ENCODE measurements around the gene KRTAP11-1.

KRTAP11-1 gene

GRCh38 chr21:30880914-30881313 lies 466 bp downstream of the KRTAP11-1 start:
- no peak for TF ChIP-seq CTCF (IDR thresholded peaks at IDR 0.05; ENCODE audit: low read depth, low read length, missing control alignments)
- no peak overlapping the region for H3K4me3 ChIP-seq (replicated peaks; ENCODE audit: low read depth, low read length)
- DNase-seq (ENCODE audit: extremely low read depth, low read depth): no peak

GRCh38 chr21:30874526-30874925 lies 6.9 kb downstream of the KRTAP11-1 start:
- no peak for TF ChIP-seq CTCF (IDR thresholded peaks at IDR 0.05; ENCODE audit: low read depth, low read length, missing control alignments)
- H3K4me3 ChIP-seq (replicated peaks; ENCODE audit: low read depth, low read length): no peak overlapping the region
- DNase-seq (ENCODE audit: extremely low read depth, low read depth): no peak

GRCh38 chr21:30847627-30848500 lies 33.5 kb downstream of the KRTAP11-1 start:
- no peak for DNase-seq (ENCODE audit: extremely low read depth, low read depth)
- no peak for TF ChIP-seq CTCF (IDR thresholded peaks at IDR 0.05; ENCODE audit: low read depth, low read length, missing control alignments)
- no peak overlapping the region for H3K4me3 ChIP-seq (replicated peaks; ENCODE audit: low read depth, low read length)

- H3K4me3 ChIP-seq (replicated peaks; ENCODE audit: low read depth, low read length): no peak overlapping the region
- no peak for TF ChIP-seq CTCF (IDR thresholded peaks at IDR 0.05; ENCODE audit: low read depth, low read length, missing control alignments)
- DNase-seq (ENCODE audit: extremely low read depth, low read depth): no peak
These were observed 38.4 kb downstream of the KRTAP11-1 start for GRCh38 chr21:30842990-30843389.

GRCh38 chr21:30839304-30839703 lies 42.1 kb downstream of the KRTAP11-1 start:
- no peak overlapping the region for H3K4me3 ChIP-seq (replicated peaks; ENCODE audit: low read depth, low read length)
- peak; percentile 15 for TF ChIP-seq CTCF (IDR thresholded peaks at IDR 0.05; ENCODE audit: low read depth, low read length, missing control alignments)
- DNase-seq (ENCODE audit: extremely low read depth, low read depth): peak; percentile 0

- no peak for DNase-seq (ENCODE audit: extremely low read depth, low read depth)
- H3K4me3 ChIP-seq (replicated peaks; ENCODE audit: low read depth, low read length): no peak overlapping the region
- TF ChIP-seq CTCF (IDR thresholded peaks at IDR 0.05; ENCODE audit: low read depth, low read length, missing control alignments): no peak
These were observed 42.8 kb downstream of the KRTAP11-1 start for GRCh38 chr21:30838536-30838935.

Measured in HFF-Myc (cell line).